ENCODE measurements around the gene ITGB7. TPM values are rescaled to one million over a fixed set of nuclear protein-coding genes. Genes with fewer than 3 reads are reported as not detected.

ITGB7 gene
- total RNA-seq, 1 donor from 2014 or later, result not detected

GRCh38 chr12:53152390-53152789 lies 54.7 kb downstream of the ITGB7 start:
- DNase-seq (ENCODE audit: low read depth in 2 of 2), result no peak

- DNase-seq (ENCODE audit: low read depth in 2 of 2), result no peak
These were observed 56.0 kb downstream of the ITGB7 start for GRCh38 chr12:53151039-53151438.

GRCh38 chr12:53147653-53148052 lies 59.4 kb downstream of the ITGB7 start:
- DNase-seq (ENCODE audit: low read depth in 2 of 2), result no peak

- DNase-seq (ENCODE audit: low read depth in 2 of 2), result no peak
These were observed 59.9 kb downstream of the ITGB7 start for GRCh38 chr12:53147181-53147580.

- no peak for DNase-seq (ENCODE audit: low read depth in 2 of 2)
These were observed 61.4 kb downstream of the ITGB7 start for GRCh38 chr12:53145383-53146260.

GRCh38 chr12:53143355-53143754 lies 63.7 kb downstream of the ITGB7 start:
- no peak for DNase-seq (ENCODE audit: low read depth in 2 of 2)

Other genes with a start within 250 kb of the ITGB7 start
- gene EIF4B, start 200.8 kb downstream of the ITGB7 start, total RNA-seq, result 834 and 1,072 TPM in 2 replicates
- gene TNS2, start 157.2 kb downstream of the ITGB7 start, total RNA-seq, result 16.7 and 26.7 TPM in 2 replicates
- 9.8 and 15.4 TPM in 2 replicates for gene SPRYD3, start 127.9 kb downstream of the ITGB7 start, total RNA-seq
- gene IGFBP6, start 109.6 kb downstream of the ITGB7 start, total RNA-seq, result 2.7 and 6.9 TPM in 2 replicates
- not detected in 2 replicates for gene SOAT2, start 103.8 kb downstream of the ITGB7 start, total RNA-seq
- gene ZNF740, start 26.5 kb downstream of the ITGB7 start, total RNA-seq, result 10.7 and 11.8 TPM in 2 replicates
- 2.6 and 5.1 TPM in 2 replicates for gene CSAD, start 26.3 kb downstream of the ITGB7 start, total RNA-seq
- gene RARG, start 25.0 kb upstream of the ITGB7 start, total RNA-seq, result 11.9 and 13.1 TPM in 2 replicates
- gene ESPL1, start 61.0 kb upstream of the ITGB7 start, total RNA-seq, result 4.2 and 6.0 TPM in 2 replicates
- gene PFDN5, start 88.3 kb upstream of the ITGB7 start, total RNA-seq, result 350 and 426 TPM in 2 replicates
- gene MYG1, start 92.4 kb upstream of the ITGB7 start, total RNA-seq, result 29.5 and 36.0 TPM in 2 replicates
- 31.8 and 31.9 TPM in 2 replicates for gene AAAS, start 114.4 kb upstream of the ITGB7 start, total RNA-seq
- not detected in 2 replicates for gene SP7, start 129.1 kb upstream of the ITGB7 start, total RNA-seq
- 24.4 and 32.0 TPM in 2 replicates for gene SP1, start 172.9 kb upstream of the ITGB7 start, total RNA-seq
- gene AMHR2, start 216.6 kb upstream of the ITGB7 start, total RNA-seq, result not detected in 2 replicates
- gene PRR13, start 234.5 kb upstream of the ITGB7 start, total RNA-seq, result 14.2 and 15.8 TPM in 2 replicates
- 293 and 482 TPM in 2 replicates for gene PCBP2, start 244.9 kb upstream of the ITGB7 start, total RNA-seq